Measurements from ENCODE around the gene LRP6.

DNA sequence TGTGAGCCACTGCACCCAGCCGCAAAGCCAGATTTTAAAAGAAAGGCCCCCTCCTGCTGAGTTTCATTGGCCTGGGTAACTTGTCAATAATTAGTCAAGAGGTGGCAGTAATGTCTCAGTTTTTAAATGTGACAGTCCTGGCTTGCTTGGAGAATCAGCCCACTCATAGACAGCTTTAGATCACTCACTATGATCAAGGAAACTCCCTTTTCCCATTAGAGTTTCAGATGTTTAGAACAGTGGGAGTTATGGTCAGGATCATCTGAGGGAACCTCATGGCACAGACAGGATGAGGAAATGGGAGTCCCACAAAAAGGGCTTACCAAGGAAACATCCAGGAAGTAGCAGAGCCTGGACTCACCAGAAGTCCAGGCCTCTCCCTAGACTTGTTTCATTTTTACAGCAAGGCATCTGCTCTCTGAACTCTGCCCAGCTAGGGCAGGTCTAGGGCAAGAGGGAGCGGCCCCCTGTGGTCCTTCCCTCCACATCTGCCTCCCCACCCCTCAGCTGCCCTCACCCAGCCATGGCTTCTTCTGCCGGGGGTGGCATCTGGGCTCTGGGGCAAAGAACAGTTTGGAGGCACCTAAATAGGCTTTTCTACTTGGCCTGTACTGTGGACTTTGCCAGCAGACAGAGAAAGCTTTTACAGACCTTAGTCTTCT, 184.9 kb downstream of the LRP6 start:
- TF ChIP-seq, protein P1, sequence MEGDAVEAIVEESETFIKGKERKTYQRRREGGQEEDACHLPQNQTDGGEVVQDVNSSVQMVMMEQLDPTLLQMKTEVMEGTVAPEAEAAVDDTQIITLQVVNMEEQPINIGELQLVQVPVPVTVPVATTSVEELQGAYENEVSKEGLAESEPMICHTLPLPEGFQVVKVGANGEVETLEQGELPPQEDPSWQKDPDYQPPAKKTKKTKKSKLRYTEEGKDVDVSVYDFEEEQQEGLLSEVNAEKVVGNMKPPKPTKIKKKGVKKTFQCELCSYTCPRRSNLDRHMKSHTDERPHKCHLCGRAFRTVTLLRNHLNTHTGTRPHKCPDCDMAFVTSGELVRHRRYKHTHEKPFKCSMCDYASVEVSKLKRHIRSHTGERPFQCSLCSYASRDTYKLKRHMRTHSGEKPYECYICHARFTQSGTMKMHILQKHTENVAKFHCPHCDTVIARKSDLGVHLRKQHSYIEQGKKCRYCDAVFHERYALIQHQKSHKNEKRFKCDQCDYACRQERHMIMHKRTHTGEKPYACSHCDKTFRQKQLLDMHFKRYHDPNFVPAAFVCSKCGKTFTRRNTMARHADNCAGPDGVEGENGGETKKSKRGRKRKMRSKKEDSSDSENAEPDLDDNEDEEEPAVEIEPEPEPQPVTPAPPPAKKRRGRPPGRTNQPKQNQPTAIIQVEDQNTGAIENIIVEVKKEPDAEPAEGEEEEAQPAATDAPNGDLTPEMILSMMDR (IDR thresholded peaks at IDR 0.05): peak in 2 of 4 experiments; percentile 32 to 43
- no peak for TF ChIP-seq POLR2A (IDR thresholded peaks at IDR 0.05)

All from prostate gland (tissue), 2 donors.